GM18519 (cell line): ENCODE measurements around the gene DARS1.
A peak's percentile ranks its signal among the peaks of the same experiment; 100 is the strongest.
"Not testable (repeated sequence)": the region's sequence is repeated elsewhere in the genome, so short reads cannot be mapped to it uniquely, and the experiment has no call there.

Source experiments
- ATAC-seq: cut with Tn5 transposase; IDR thresholded peaks from one replicate; pipeline ENCODE4 v1.9.1; 2021; ENCODE audit warnings: mild to moderate bottlenecking, moderate library complexity; ENCODE audit not compliant: unreplicated experiment, low FRiP score

Gene DARS1

DNA sequence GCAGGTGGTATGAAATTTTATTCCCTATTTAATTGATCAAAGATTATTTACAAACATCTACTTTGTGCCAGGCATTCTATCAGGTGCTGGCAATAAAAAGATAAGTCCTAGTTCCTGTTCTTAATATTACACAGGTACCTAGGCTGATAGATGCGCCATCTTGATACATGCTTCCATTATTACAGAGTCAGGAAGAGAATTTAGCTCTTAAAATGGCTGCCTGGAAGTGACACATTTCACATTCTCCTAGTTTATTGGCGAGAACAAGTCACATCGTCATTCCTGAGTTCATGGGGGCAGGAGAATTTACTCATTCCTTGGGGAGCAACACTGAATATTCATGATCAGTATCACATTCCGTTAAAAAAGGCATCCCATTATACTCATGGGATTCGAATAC, 1.1 kb upstream of the DARS1 start:
- ATAC-seq, result no peak

DNA sequence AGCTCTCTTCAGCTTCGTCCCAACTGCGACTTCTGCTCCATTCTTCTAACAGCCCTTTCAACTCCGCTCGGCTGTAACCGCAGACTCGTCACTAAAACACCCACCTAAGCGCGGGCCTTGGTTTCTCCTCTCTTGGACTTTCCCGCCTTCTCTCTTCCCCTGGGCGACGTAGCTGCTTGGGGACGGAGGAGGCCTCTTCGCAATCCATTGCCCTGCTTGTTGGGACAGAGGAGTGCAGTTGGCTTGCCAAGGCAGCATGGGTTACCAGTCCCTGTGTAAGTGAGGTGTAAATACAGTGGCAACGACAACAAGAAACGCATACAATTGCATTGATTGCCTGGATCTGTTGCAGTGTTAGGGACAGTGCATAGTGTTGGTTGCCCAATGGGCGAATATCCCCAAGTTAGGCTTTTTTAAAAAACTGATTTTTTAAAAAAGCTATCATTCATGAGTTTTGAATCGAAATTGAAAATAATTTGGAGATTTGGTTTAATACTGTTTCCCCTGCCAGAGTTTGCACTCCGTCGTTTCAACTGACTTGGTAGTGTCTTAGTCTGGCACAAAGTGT, 484 bp upstream of the DARS1 start:
- peak; percentile 28 for ATAC-seq

DNA sequence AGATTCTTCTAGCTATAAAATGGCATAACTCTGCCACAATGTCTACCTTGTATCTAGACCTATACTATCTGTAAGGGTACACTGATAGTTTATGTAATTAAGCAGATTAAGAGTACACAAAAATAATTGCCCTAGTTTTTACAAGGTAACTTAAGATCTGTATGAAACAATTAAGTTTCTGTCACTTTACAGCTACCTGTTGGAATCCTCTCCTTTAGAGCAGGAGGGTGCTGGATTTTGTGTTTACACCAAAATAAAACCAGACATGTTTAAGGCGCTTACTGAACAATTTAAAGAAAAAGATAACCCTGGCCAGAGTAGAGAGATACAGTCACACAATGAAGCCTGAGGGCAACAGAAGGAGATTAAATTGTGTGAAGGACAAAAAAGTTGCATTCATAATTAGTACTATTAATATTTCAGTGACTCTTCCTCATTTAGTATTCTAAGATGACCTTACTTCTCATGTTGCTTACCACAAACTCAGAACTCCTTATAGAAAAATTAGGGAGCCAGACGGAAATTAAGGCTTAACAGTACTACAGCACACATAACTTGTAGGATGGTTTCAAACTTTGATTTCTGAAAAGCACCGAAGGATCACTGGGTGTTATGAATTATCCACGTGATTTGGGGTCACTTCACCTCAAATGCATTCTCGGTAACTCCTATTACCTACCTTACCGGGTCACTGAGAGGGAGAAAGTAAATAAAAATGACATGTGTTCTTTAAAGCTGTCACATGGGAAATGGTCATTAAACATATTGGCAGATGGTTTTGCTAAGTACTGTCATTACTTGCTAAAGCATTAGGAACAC, 1.0 kb downstream of the DARS1 start:
- ATAC-seq, result peak; percentile 35

GRCh38 chr2:135980434-135981079, 4.9 kb downstream of the DARS1 start:
- no peak for ATAC-seq

GRCh38 chr2:135975702-135976101, 9.7 kb downstream of the DARS1 start:
- no peak for ATAC-seq

DNA sequence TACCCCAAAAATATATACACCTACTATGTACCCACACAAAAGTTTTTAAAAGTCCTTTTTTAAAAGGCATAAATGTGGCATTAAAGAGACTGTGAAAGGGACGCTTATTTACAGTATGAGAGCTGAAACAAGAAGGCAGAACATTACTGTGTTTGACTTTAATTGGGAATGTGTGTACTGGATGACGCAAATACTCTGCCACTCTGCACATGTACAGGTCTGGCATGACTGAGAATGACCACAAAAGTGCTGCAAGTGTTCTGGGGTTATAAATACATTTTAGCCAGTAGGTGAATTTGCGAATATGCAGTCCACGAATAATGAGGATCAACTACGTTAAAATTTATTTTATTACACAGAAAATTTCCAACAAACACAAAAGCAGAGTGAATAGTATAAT, 11.4 kb downstream of the DARS1 start:
- ATAC-seq, result no peak

DNA sequence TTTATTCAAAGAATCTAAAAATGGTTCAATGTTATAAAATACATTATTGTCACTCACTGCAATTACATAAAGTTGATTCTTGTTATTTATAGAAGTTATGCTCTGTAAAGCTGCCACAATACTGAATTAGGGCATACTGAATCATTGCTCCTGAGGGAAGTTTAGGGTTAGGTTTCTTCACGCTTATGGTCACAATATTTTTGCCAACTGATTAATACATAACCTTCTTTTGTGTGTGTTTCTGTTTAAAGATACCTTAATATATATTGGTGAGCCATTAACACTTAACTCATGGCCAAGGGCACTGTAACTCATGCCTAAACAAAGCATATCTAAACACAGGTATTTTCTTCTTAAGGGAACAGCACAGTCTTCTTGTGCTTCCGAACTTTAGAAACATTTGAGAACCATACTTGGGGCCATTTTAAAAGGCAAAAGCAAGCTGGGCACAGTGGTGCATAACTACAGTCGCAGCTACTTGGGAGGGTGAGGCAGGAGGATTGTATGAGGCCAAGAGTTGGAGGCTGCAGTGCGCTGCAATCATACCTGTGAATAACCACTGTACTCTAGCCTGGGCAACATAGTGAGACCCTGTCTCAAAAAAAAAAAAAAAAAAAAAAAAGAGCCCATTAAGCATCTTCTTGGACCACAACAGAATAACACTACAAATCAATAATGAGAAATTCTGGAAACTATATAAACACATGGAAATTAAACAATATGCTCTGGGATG, 15.6 kb downstream of the DARS1 start:
- ATAC-seq, result no peak

- no peak for ATAC-seq
These were observed 19.7 kb downstream of the DARS1 start for GRCh38 chr2:135965756-135966155.

DNA sequence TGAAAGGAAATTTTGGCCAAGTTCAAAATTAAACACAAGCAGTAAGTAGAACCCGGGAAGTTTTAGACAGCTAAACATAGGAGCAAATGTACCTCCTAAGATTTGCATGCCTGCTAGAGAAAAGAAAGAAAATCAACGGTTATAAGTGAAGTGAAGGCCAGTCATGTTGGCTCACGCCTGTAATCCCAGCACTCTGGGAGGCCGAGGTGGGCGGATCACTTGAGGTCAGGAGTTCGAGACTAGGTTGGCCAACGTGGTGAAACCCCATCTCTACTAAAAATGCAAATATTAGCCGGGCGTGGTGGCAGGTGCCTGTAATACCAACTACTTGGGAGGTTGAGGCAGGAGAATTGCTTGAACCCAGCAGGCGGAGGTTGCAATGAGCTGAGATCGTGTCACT, 21.0 kb downstream of the DARS1 start:
- not testable (repeated sequence) for ATAC-seq

GRCh38 chr2:135963841-135964240, 21.6 kb downstream of the DARS1 start:
- no peak for ATAC-seq

GRCh38 chr2:135962366-135963123, 22.9 kb downstream of the DARS1 start:
- ATAC-seq, result peak; percentile 48

- no peak for ATAC-seq
These were observed 24.5 kb downstream of the DARS1 start for GRCh38 chr2:135960656-135961551.

DNA sequence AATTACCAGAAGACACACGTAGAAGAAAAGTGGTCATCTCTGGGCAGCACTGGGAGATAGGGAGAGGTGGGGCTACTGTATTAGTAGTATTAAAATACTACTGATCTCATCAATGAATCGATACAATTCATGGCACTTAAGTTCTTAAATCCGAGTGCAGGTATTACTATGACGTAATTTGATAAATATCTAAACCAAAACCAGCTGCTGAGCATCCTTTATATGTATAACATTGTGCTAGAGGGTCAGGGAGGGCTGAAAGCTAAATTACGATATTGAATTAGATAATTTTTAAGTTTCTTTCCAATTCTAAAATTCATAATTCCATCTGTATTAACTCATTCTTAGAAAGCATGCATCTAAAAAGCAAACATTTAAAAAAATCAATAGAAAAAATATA, 25.3 kb downstream of the DARS1 start:
- ATAC-seq, result no peak

DNA sequence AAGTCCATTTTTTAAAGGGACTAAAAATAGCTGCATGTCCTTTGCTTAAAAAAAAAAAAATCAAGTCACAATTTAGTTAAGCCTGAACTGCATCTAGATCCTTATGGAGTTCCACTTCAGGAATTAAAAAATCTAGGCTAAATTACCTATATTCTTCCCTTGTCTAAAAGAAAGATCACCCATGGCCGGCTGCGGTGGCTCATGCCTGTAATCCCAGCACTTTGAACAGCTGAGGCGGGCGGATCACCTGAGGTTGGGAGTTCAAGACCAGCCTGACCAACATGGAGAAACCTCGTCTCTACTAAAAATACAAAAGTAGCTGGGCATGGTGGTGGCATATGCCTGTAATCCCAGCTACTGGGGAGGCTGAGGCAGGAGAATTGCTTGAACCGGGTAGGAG, 26.5 kb downstream of the DARS1 start:
- not testable (repeated sequence) for ATAC-seq

GRCh38 chr2:135954020-135954601, 31.3 kb downstream of the DARS1 start:
- no peak for ATAC-seq

GRCh38 chr2:135952891-135953290, 32.5 kb downstream of the DARS1 start:
- ATAC-seq, result no peak

DNA sequence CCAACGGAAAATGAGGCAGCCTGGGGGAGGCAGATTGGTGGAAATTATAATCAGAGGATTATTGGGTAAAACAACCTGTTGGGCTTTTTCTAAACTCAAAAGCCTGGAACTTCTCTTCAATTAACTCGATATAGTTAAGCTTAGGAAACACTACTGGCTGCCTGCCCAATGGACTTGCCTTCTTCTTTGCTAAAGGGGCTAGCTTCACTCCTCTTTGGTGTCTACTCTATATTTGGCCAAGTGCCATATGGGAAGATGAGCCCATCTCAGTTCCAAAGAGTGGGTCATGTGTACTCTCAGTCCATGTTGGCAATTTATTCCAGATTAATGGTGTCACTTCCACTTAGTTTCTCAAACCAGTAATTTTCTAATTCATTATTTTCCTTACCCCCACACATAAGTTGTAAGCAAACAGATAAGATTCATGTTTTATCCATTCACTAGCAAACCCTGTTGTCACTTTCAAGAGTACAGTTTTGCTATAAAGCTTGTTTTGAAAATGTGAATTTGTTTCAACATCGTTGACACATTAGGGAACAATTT, 34.3 kb downstream of the DARS1 start:
- ATAC-seq, result no peak

DNA sequence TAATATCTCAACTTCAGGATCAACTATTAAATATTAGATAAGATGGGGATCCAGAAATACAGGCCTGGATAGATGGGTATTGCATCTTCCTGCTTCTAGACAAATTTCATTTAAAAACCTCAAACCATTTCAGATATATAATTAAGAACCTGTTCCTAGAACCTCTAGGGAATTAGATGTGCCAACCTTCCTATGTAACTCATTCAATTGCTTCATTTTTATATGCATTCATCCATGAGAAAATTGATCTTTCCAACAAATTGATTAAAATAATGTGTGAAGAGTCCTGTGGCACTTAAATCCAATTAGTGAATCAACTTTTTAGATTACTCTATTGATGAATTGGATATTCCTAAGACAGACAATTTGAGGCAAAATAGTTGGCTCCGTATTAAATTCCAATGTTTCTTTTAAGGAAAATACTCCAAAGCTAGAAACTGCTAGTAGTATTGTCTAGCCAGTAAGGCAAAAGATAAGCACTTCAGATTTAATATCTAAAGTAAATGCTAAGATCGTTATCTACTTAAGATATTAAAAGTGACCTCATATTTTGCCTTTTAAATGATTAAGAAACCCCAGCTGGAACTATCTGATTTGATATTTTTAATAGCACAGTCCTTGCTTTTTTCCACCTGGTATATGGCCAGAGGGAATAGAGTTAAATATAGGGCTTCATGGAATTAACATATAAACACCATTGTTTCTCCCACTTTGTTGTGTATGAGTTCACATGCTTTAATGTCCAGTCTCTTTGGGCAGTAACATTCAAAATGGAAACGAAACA, 35.8 kb downstream of the DARS1 start:
- ATAC-seq, result no peak
